ENCODE results near the gene ID1.

GRCh38 chr20:31653561-31653960, 48.5 kb downstream of the ID1 start:
- TF ChIP-seq TAF1 (IDR thresholded peaks at IDR 0.05; ENCODE audit: low read depth) (no peak), EP300 (conservative IDR thresholded peaks at IDR 0.05; ENCODE audit: poor library complexity, severe bottlenecking) (no peak), SMC3 (conservative IDR thresholded peaks at IDR 0.05; ENCODE audit: poor library complexity) (no peak), CTCF (IDR thresholded peaks at IDR 0.05; ENCODE audit: poor library complexity, severe bottlenecking) (no peak), POLR2AphosphoS5 (IDR thresholded peaks at IDR 0.05) (no peak), EZH2 (IDR thresholded peaks at IDR 0.05; ENCODE audit: borderline replicate concordance, insufficient read depth, low read length, poor library complexity, severe bottlenecking) (no peak), RAD21 (conservative IDR thresholded peaks at IDR 0.05) (no peak), REST (IDR thresholded peaks at IDR 0.05; ENCODE audit: borderline replicate concordance) (no peak), MXI1 (conservative IDR thresholded peaks at IDR 0.05; ENCODE audit: poor library complexity, severe bottlenecking) (no peak)

Data from neural cell (in vitro differentiated cells).